WTC11 (cell line): ENCODE data around the gene MIGA1.

Experiments used
- CREB1 ChIP-seq: sonication (generic); formaldehyde crosslinking; IDR thresholded peaks from 2 replicates; pipeline ENCODE4 v1.8.0; 2023; ENCODE audit warnings: mild to moderate bottlenecking, missing genetic modification reagents
- CTCF ChIP-seq: fragments of 200-600 bp; IDR thresholded peaks from 2 replicates; pipeline ENCODE4 v1.8.0; 2022; ENCODE audit warnings: antibody characterized with exemption
- EMX1 ChIP-seq: fragments of 250-450 bp; sonication (Bioruptor Pico); IDR thresholded peaks from 2 replicates; pipeline ENCODE4 v1.8.0; 2021; ENCODE audit warnings: mild to moderate bottlenecking
- MYBL2 ChIP-seq: sonication (generic); formaldehyde crosslinking; IDR thresholded peaks from 2 replicates; pipeline ENCODE4 v1.8.1; 2023; ENCODE audit warnings: mild to moderate bottlenecking, moderate library complexity, missing genetic modification reagents
- NFYB ChIP-seq: sonication (generic); formaldehyde crosslinking; conservative IDR thresholded peaks from 2 replicates; pipeline ENCODE4 v1.8.0; 2022; ENCODE audit warnings: low read depth, missing genetic modification reagents
- NR3C1 ChIP-seq: sonication (generic); formaldehyde crosslinking; conservative IDR thresholded peaks from 2 replicates; pipeline ENCODE4 v1.8.1; 2023; ENCODE audit warnings: low read depth, mild to moderate bottlenecking, missing genetic modification reagents
- RORB ChIP-seq: fragments of 250-450 bp; sonication (Bioruptor Pico); IDR thresholded peaks from 2 replicates; pipeline ENCODE4 v1.9.0; 2021; ENCODE audit warnings: mild to moderate bottlenecking
- SP1 ChIP-seq: sonication (generic); formaldehyde crosslinking; conservative IDR thresholded peaks from 2 replicates; pipeline ENCODE4 v1.8.1; 2022; ENCODE audit warnings: missing genetic modification reagents
- TCF7 ChIP-seq: sonication (generic); formaldehyde crosslinking; IDR thresholded peaks from 2 replicates; pipeline ENCODE4 v1.8.0; 2022; ENCODE audit warnings: mild to moderate bottlenecking, low read depth, missing genetic modification reagents, moderate library complexity
- USF1 ChIP-seq: sonication (generic); formaldehyde crosslinking; IDR thresholded peaks from 2 replicates; pipeline ENCODE4 v1.8.0; 2022; ENCODE audit warnings: mild to moderate bottlenecking, missing genetic modification reagents
- ZBTB21 ChIP-seq: sonication (generic); formaldehyde crosslinking; IDR thresholded peaks from 2 replicates; pipeline ENCODE4 v1.8.1; 2023; ENCODE audit warnings: mild to moderate bottlenecking, missing genetic modification reagents, borderline replicate concordance
- TF ChIP-seq, protein P1 (sequence below): sonication (generic); formaldehyde crosslinking; IDR thresholded peaks from 2 replicates; pipeline ENCODE4 v1.8.0; 2022; ENCODE audit warnings: mild to moderate bottlenecking, missing genetic modification reagents

- TF ChIP-seq, protein P1, sequence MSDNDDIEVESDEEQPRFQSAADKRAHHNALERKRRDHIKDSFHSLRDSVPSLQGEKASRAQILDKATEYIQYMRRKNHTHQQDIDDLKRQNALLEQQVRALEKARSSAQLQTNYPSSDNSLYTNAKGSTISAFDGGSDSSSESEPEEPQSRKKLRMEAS, result no peak
- TF ChIP-seq TCF7 (no peak), USF1 (CRISPR knock-in tag) (no peak), RORB (CRISPR knock-in tag) (no peak), CTCF (no peak), SP1 (CRISPR knock-in tag) (no peak), ZBTB21 (CRISPR knock-in tag) (no peak), NFYB (CRISPR knock-in tag) (no peak), MYBL2 (CRISPR knock-in tag) (no peak), CREB1 (no peak), NR3C1 (CRISPR knock-in tag) (no peak), EMX1 (no peak)
Observed at GRCh38 chr1:77757066-77757584, 22.3 kb upstream of the MIGA1 start.
